Measurements from ENCODE around the gene UCK1.

- TF ChIP-seq, protein P1, sequence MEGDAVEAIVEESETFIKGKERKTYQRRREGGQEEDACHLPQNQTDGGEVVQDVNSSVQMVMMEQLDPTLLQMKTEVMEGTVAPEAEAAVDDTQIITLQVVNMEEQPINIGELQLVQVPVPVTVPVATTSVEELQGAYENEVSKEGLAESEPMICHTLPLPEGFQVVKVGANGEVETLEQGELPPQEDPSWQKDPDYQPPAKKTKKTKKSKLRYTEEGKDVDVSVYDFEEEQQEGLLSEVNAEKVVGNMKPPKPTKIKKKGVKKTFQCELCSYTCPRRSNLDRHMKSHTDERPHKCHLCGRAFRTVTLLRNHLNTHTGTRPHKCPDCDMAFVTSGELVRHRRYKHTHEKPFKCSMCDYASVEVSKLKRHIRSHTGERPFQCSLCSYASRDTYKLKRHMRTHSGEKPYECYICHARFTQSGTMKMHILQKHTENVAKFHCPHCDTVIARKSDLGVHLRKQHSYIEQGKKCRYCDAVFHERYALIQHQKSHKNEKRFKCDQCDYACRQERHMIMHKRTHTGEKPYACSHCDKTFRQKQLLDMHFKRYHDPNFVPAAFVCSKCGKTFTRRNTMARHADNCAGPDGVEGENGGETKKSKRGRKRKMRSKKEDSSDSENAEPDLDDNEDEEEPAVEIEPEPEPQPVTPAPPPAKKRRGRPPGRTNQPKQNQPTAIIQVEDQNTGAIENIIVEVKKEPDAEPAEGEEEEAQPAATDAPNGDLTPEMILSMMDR (IDR thresholded peaks at IDR 0.05; ENCODE audit: insufficient read depth, low read length, poor library complexity, severe bottlenecking), result no peak
- TF ChIP-seq EZH2phosphoT487 (conservative IDR thresholded peaks at IDR 0.05; ENCODE audit: low read length), result no peak
Measured at GRCh38 chr9:131516930-131517329, 14.1 kb downstream of the UCK1 start.
